ENCODE measurements around the gene PANK4. TPM values are rescaled to one million over a fixed set of nuclear protein-coding genes. Genes with fewer than 3 reads are reported as not detected.

The PANK4 gene
- total and polyA plus RNA-seq, 2 of the 8 experiments (the other 6 are each of a cell fraction or from before 2014, with no cell fraction given), result 20.1 to 29.7 TPM

- TF ChIP-seq GABPA (IDR thresholded peaks at IDR 0.05; ENCODE audit: borderline replicate concordance, insufficient read depth, low read length) (peak; percentile 76; the same call in 1 of the 2 replicates), PHF8 (conservative IDR thresholded peaks at IDR 0.05; ENCODE audit: low read depth, low read length) (no peak), MAX (IDR thresholded peaks at IDR 0.05) (no peak), SP4 (IDR thresholded peaks at IDR 0.05; ENCODE audit: low read length) (no peak), SIN3A (conservative IDR thresholded peaks at IDR 0.05 in 1 of 2, IDR thresholded peaks at IDR 0.05 in 1 of 2; ENCODE audit: low read depth in 1 of 2, low read length in 2 of 2) (peak; percentile 69 to 87; a peak in 2 of 4 replicates), BACH1 (IDR thresholded peaks at IDR 0.05; ENCODE audit: low read length) (no peak), JUND (IDR thresholded peaks at IDR 0.05; ENCODE audit: low read length) (no peak)
These were observed 58.3 kb downstream of the PANK4 start (continued) for GRCh38 chr1:2468041-2468472.

Measured in H1 (cell line).